CD4-positive, alpha-beta T cell treated with Interleukin-4 for 1 hour (primary cell): ENCODE measurements around the gene CCT6A.
"Not testable (repeated sequence)": the region's sequence is repeated elsewhere in the genome, so short reads cannot be mapped to it uniquely, and the experiment has no call there.

Source experiments
- DNase-seq, 2 donors: peaks; one replicate each; pipeline ENCODE4 v3.0.0-alpha.2; 2020 to 2022

Gene CCT6A

GRCh38 chr7:56051339-56052191, at the start of gene CCT6A, which contains the start of gene PSPH:
TSS of gene CCT6A (plus strand) at chr7:56051765. CDS start at chr7:56051849, 84 bp downstream.
TSS of gene PSPH (minus strand) at chr7:56051444. CDS start at chr7:56021212, 30,232 bp downstream.
- DNase-seq, result peak; percentile 87 to 88

GRCh38 chr7:56003749-56004148, 47.8 kb upstream of the CCT6A start:
- no peak for DNase-seq

GRCh38 chr7:56007167-56007652, 44.4 kb upstream of the CCT6A start:
- DNase-seq, result no peak

GRCh38 chr7:56007891-56008290, 43.7 kb upstream of the CCT6A start:
- DNase-seq, result no peak

- no peak for DNase-seq
Measured at GRCh38 chr7:56009695-56010094, 41.9 kb upstream of the CCT6A start.

GRCh38 chr7:56017015-56017414, 34.5 kb upstream of the CCT6A start:
- not testable (repeated sequence) for DNase-seq

- DNase-seq, result no peak
Measured at GRCh38 chr7:56019501-56019900, 32.1 kb upstream of the CCT6A start.

- no peak for DNase-seq
Measured at GRCh38 chr7:56023500-56023899, 28.1 kb upstream of the CCT6A start.

- DNase-seq, result no peak
Measured at GRCh38 chr7:56026538-56026937, 25.0 kb upstream of the CCT6A start.

GRCh38 chr7:56028942-56029630, 22.5 kb upstream of the CCT6A start:
- no peak for DNase-seq

- no peak for DNase-seq
Measured at GRCh38 chr7:56030340-56030739, 21.2 kb upstream of the CCT6A start.

GRCh38 chr7:56031556-56031955, 20.0 kb upstream of the CCT6A start:
- DNase-seq, result not testable (repeated sequence)

- not testable (repeated sequence) for DNase-seq
Measured at GRCh38 chr7:56032578-56032977, 19.0 kb upstream of the CCT6A start.

- peak; percentile 76 for DNase-seq
Measured at GRCh38 chr7:56033671-56034432, 17.7 kb upstream of the CCT6A start.

GRCh38 chr7:56040730-56041129, 10.8 kb upstream of the CCT6A start:
- no peak for DNase-seq

GRCh38 chr7:56045758-56046157, 5.8 kb upstream of the CCT6A start:
- DNase-seq, result not testable (repeated sequence)

- no peak for DNase-seq
Measured at GRCh38 chr7:56046721-56047445, 4.7 kb upstream of the CCT6A start.

- not testable (repeated sequence) for DNase-seq
Measured at GRCh38 chr7:56047446-56048116, 4.0 kb upstream of the CCT6A start.

GRCh38 chr7:56048245-56048644, 3.3 kb upstream of the CCT6A start:
- no peak for DNase-seq

GRCh38 chr7:56048763-56049162, 2.8 kb upstream of the CCT6A start:
- not testable (repeated sequence) for DNase-seq

- no peak for DNase-seq
Measured at GRCh38 chr7:56051053-56051338, 569 bp upstream of the CCT6A start.

- no peak for DNase-seq
Measured at GRCh38 chr7:56053379-56053778, 1.8 kb downstream of the CCT6A start.
